Body of pancreas (tissue), 4 donors: Measurements from ENCODE around the gene UBE2C. TPM values are rescaled to one million over a fixed set of nuclear protein-coding genes. Genes with fewer than 3 reads are reported as not detected.
"Not testable (repeated sequence)": the region's sequence is repeated elsewhere in the genome, so short reads cannot be mapped to it uniquely, and the experiment has no call there.

Source experiments
- ATAC-seq: fragments of 150-250 bp; one replicate; pipeline ENCODE4 v1.9.1; 2016
- DNase-seq, 4 donors: peaks; one replicate each; pipeline ENCODE4 v3.0.0-alpha.2; 2019
- H3K27ac ChIP-seq, 4 donors: fragments of 200-600 bp; sonication (generic); 1 replicate in 3 of 4; 2 replicates in 1 of 4; pipeline versions ENCODE4 v1.5.1 to v1.6.1; 2016 to 2019; ENCODE audit warnings: mild to moderate bottlenecking in 1 of 4, mixed read lengths in 1 of 4, moderate library complexity in 1 of 4
- H3K27me3 ChIP-seq, 2 donors: fragments of 200-600 bp; sonication (generic); one replicate each; pipeline ENCODE4 v1.6.0; 2016; ENCODE audit warnings: mild to moderate bottlenecking in 1 of 2
- H3K36me3 ChIP-seq, 2 donors: fragments of 200-600 bp; sonication (generic); replicated peaks in 1 of 2; 2 replicates each; pipeline ENCODE4 v1.5.1; 2016; ENCODE audit warnings: low read depth in 2 of 2; ENCODE audit not compliant: insufficient read depth in 1 of 2
- H3K4me1 ChIP-seq: fragments of 200-600 bp; sonication (generic); one replicate; pipeline ENCODE4 v1.6.0; 2016
- H3K4me3 ChIP-seq, 2 donors: fragments of 200-600 bp; sonication (generic); 1 replicate in 1 of 2; 2 replicates in 1 of 2; pipeline ENCODE4 v1.5.1; 2016 to 2019
- H3K9me3 ChIP-seq, 3 donors: fragments of 200-600 bp; sonication (generic); 1 replicate in 2 of 3; 2 replicates in 1 of 3; pipeline ENCODE4 v1.5.1; 2016
- CTCF ChIP-seq, 7 experiments: fragments of 450-650 bp in 4 of 7; fragments of 200-600 bp in 3 of 7; sonication (generic) in 3 of 7; IDR thresholded peaks; one replicate each; pipeline ENCODE4 v1.5.1; 2016 to 2019; ENCODE audit warnings: antibody characterized with exemption in 7 of 7
- POLR2A ChIP-seq, 3 donors: fragments of 450-650 bp; IDR thresholded peaks; one replicate each; pipeline ENCODE4 v1.6.1; 2016; ENCODE audit warnings: antibody characterized with exemption in 3 of 3, mild to moderate bottlenecking in 2 of 3
- WGBS, 2 donors: methylation state at CpG; one replicate each; pipeline ENCODE4 v1.1.5; 2017; 5-methylcytosine and 5-hydroxymethylcytosine counted together
- intact Hi-C: fragments of 100-400 bp; cut with DNase I; formaldehyde crosslinking; loops from one replicate; pipeline ENCODE4 v1.15.1; 2023
- total RNA-seq, 2 donors: library from RNA; depleted of rRNA; stranded (reverse); fragments of >200 nt; gene quantifications; one replicate each; pipeline ENCODE4 v1.1.0, GENCODE V29; 2016

Gene UBE2C
- not detected for total RNA-seq

GRCh38 chr20:45812157-45813005 is at the start of gene UBE2C:
UBE2C (plus strand) TSS chr20:45812644; CDS start chr20:45812696, 52 bp downstream.
- H3K4me3 ChIP-seq, result peak within 1 kb of the TSS; percentile 35 to 41
- peak; percentile 98 to 99 (median 98) for DNase-seq
- peaks cover 0 to 19% of the 10 kb centered on the region in 2 donors for H3K36me3 ChIP-seq
- peaks cover 6% of the 10 kb centered on the region for H3K4me1 ChIP-seq
- 0% methylated on average over 20 to 63 of the region's 65 CpGs for WGBS, 2 donors
- ATAC-seq, result peak; percentile 100
- intact Hi-C loops, result no loop called here
- no peaks in the 10 kb centered on the region for H3K27me3 ChIP-seq
- no peaks in the 10 kb centered on the region for H3K9me3 ChIP-seq
- peak in 1 of 7 experiments; percentile 15 for TF ChIP-seq CTCF (IDR thresholded peaks at IDR 0.05)
- TF ChIP-seq POLR2A (IDR thresholded peaks at IDR 0.05), result peak in 2 of 3 donors; percentile 8 to 19
- peak within 1 kb of the TSS in 2 of 4 donors; percentile 36 to 62 for H3K27ac ChIP-seq

- H3K36me3 ChIP-seq, DNase-seq, H3K27ac ChIP-seq, ATAC-seq, H3K4me1 ChIP-seq, H3K9me3 ChIP-seq, H3K4me3 ChIP-seq, H3K27me3 ChIP-seq: not testable (repeated sequence)
- intact Hi-C loops, result loop anchor here (10.0 kb wide), 1 partner anchor 310 kb away; no protein-coding TSS in a partner anchor
- 78 to 82% methylated on average over 13 of the region's 13 CpGs for WGBS, 2 donors
Measured at GRCh38 chr20:45764618-45765282, 47.7 kb upstream of the UBE2C start.

- Histone ChIP-seq H3K27me3 (no peaks in the 10 kb centered on the region), H3K9me3 (no peaks in the 10 kb centered on the region), H3K36me3 (no peaks in the 10 kb centered on the region), H3K27ac (no peak overlapping the region), H3K4me3 (no peak overlapping the region), H3K4me1 (no peaks in the 10 kb centered on the region)
- TF ChIP-seq CTCF (IDR thresholded peaks at IDR 0.05), result no peak
- ATAC-seq (no peak), DNase-seq (no peak)
- 64 to 65% methylated on average over 4 of the region's 4 CpGs for WGBS, 2 donors
- intact Hi-C loops, result loop anchor here (10.0 kb wide), 1 partner anchor 311 kb away; no protein-coding TSS in a partner anchor
Measured at GRCh38 chr20:45765307-45765875, 47.1 kb upstream of the UBE2C start.

- WGBS, 2 donors, result 68 to 81% methylated on average over 3 of the region's 3 CpGs
- H3K9me3 ChIP-seq, result no peaks in the 10 kb centered on the region
- no peak for ATAC-seq
- H3K27ac ChIP-seq, result no peak overlapping the region
- TF ChIP-seq POLR2A (IDR thresholded peaks at IDR 0.05) (no peak), CTCF (IDR thresholded peaks at IDR 0.05) (no peak)
- no peak overlapping the region for H3K4me3 ChIP-seq
- H3K27me3 ChIP-seq, result no peaks in the 10 kb centered on the region
- intact Hi-C loops, result loop anchor here (10.0 kb wide), 1 partner anchor 311 kb away; no protein-coding TSS in a partner anchor
- H3K4me1 ChIP-seq, result peaks cover 5% of the 10 kb centered on the region
- no peak for DNase-seq
- H3K36me3 ChIP-seq, result no peaks in the 10 kb centered on the region
Measured at GRCh38 chr20:45765980-45766379, 46.5 kb upstream of the UBE2C start.

DNA sequence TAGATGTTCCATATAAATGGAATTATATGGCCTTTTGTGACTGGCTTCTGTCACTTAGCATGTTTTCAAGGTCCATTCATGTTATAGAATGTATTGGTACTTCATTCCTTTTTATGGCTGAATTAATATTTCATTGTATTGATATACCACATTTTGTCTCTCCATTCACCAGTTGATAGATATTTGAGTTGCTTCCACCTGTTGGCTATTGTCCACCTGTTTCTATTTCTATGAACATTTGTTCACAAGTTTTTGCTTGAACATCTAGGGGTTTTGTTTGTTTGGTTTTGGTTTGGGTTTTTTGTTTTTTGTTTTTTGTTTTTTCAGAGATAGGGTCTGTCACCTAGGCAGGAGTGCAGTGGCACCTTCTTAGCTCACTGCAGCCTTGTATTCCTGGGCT is 44.0 kb upstream of the UBE2C start:
- Histone ChIP-seq H3K27ac (no peak overlapping the region), H3K27me3 (no peaks in the 10 kb centered on the region), H3K9me3 (no peaks in the 10 kb centered on the region), H3K4me1 (peaks cover 10% of the 10 kb centered on the region), H3K4me3 (no peak overlapping the region), H3K36me3 (no peaks in the 10 kb centered on the region)
- intact Hi-C loops, result loop anchor here (10.0 kb wide), 1 partner anchor 314 kb away; no protein-coding TSS in a partner anchor
- DNase-seq, result no peak
- TF ChIP-seq POLR2A (IDR thresholded peaks at IDR 0.05) (no peak), CTCF (IDR thresholded peaks at IDR 0.05) (no peak)
- no peak for ATAC-seq
